Activated B cell treated with CpG ODN at 0.5 μM for 24 hours (primary cell): ENCODE results near the gene ADAMTS12. TPM values are rescaled to one million over a fixed set of nuclear protein-coding genes. Genes with fewer than 3 reads are reported as not detected.

ENCODE experiments used
- ATAC-seq: fragments of 200-7000 bp; cut with Tn5 transposase; one replicate; pipeline ENCODE4 v1.10.0; 2021; ENCODE audit warnings: low read depth, mild to moderate bottlenecking, moderate library complexity
- CTCF ChIA-PET: fragments of 350-600 bp; sonication (Branson Sonifier 250); formaldehyde crosslinking; loops from one replicate; lab custom pipeline; 2021; ENCODE audit warnings: antibody characterized with exemption; lab: Charles Lee
- POLR2A ChIA-PET: fragments of 350-600 bp; sonication (Branson Sonifier 250); formaldehyde crosslinking; loops from one replicate; lab custom pipeline; 2021; ENCODE audit warnings: antibody characterized with exemption; lab: Charles Lee
- DNase-seq: peaks from one replicate; pipeline ENCODE4 v3.0.0; 2022
- H3K27ac Mint-ChIP-seq: one replicate; pipeline ENCODE4 v1.8.0; 2020; ENCODE audit warnings: mixed read lengths
- H3K27me3 Mint-ChIP-seq: one replicate; pipeline ENCODE4 v1.8.0; 2021; ENCODE audit warnings: mixed read lengths
- H3K36me3 Mint-ChIP-seq: one replicate; pipeline ENCODE4 v1.8.0; 2021; ENCODE audit warnings: low read depth, mixed read lengths
- H3K4me1 Mint-ChIP-seq: one replicate; pipeline ENCODE4 v1.8.0; 2021; ENCODE audit warnings: mixed read lengths
- H3K4me3 Mint-ChIP-seq: one replicate; pipeline ENCODE4 v1.8.0; 2020; ENCODE audit warnings: mild to moderate bottlenecking, mixed read lengths
- H3K9me3 Mint-ChIP-seq: one replicate; pipeline ENCODE4 v1.8.0; 2020; ENCODE audit warnings: mixed read lengths
- CTCF ChIP-seq: fragments of 200-600 bp; IDR thresholded peaks from one replicate; pipeline ENCODE4 v1.8.0; 2022; ENCODE audit warnings: antibody characterized with exemption, mild to moderate bottlenecking
- intact Hi-C: fragments of 100-400 bp; cut with micrococcal nuclease; formaldehyde crosslinking; loops from one replicate; pipeline ENCODE4 v1.15.1; 2024
- total RNA-seq: library from RNA; stranded (reverse); gene quantifications from 2 replicates; pipeline ENCODE4 v1.2.3, GENCODE V29; 2022

The ADAMTS12 gene
- total RNA-seq, 1 donor from 2014 or later: not detected

GRCh38 chr5:33507426-33507825 lies 384.4 kb downstream of the ADAMTS12 start:
- Mint-ChIP-seq H3K9me3 (peaks cover 5% of the 10 kb centered on the region), H3K27me3 (no peaks in the 10 kb centered on the region), H3K27ac (no peak overlapping the region), H3K36me3 (no peaks in the 10 kb centered on the region), H3K4me1 (no peaks in the 10 kb centered on the region), H3K4me3 (no peak overlapping the region)
- POLR2A ChIA-PET: no interaction called here
- ATAC-seq (no peak), DNase-seq (no peak)
- TF ChIP-seq CTCF: no peak
- intact Hi-C loops: no loop called here
- CTCF ChIA-PET: no interaction called here

GRCh38 chr5:33504570-33504969 lies 387.2 kb downstream of the ADAMTS12 start:
- H3K36me3 Mint-ChIP-seq: no peaks in the 10 kb centered on the region
- DNase-seq (no peak), ATAC-seq (no peak)
- no peaks in the 10 kb centered on the region for H3K4me1 Mint-ChIP-seq
- H3K27ac Mint-ChIP-seq: no peak overlapping the region
- H3K9me3 Mint-ChIP-seq: no peaks in the 10 kb centered on the region
- POLR2A ChIA-PET: no interaction called here
- intact Hi-C loops: no loop called here
- no peak for TF ChIP-seq CTCF
- H3K4me3 Mint-ChIP-seq: no peak overlapping the region
- no peaks in the 10 kb centered on the region for H3K27me3 Mint-ChIP-seq
- CTCF ChIA-PET: no interaction called here

- ATAC-seq: no peak
- intact Hi-C loops: no loop called here
- ChIA-PET POLR2A (no interaction called here), CTCF (no interaction called here)
- Mint-ChIP-seq H3K4me3 (no peak overlapping the region), H3K4me1 (no peaks in the 10 kb centered on the region), H3K27ac (no peak overlapping the region), H3K36me3 (no peaks in the 10 kb centered on the region), H3K9me3 (no peaks in the 10 kb centered on the region), H3K27me3 (no peaks in the 10 kb centered on the region)
- TF ChIP-seq CTCF: no peak
- DNase-seq: no peak
These were observed 389.9 kb downstream of the ADAMTS12 start for GRCh38 chr5:33501899-33502298.

- no peak overlapping the region for H3K4me3 Mint-ChIP-seq
- no peaks in the 10 kb centered on the region for H3K4me1 Mint-ChIP-seq
- DNase-seq (no peak), ATAC-seq (no peak)
- H3K9me3 Mint-ChIP-seq: no peaks in the 10 kb centered on the region
- TF ChIP-seq CTCF: no peak
- no peaks in the 10 kb centered on the region for H3K27me3 Mint-ChIP-seq
- ChIA-PET POLR2A (no interaction called here), CTCF (no interaction called here)
- no peak overlapping the region for H3K27ac Mint-ChIP-seq
- intact Hi-C loops: no loop called here
- no peaks in the 10 kb centered on the region for H3K36me3 Mint-ChIP-seq
These were observed 390.5 kb downstream of the ADAMTS12 start for GRCh38 chr5:33501260-33501659.

- H3K9me3 Mint-ChIP-seq: no peaks in the 10 kb centered on the region
- intact Hi-C loops: no loop called here
- ATAC-seq (no peak), DNase-seq (no peak)
- no peaks in the 10 kb centered on the region for H3K27me3 Mint-ChIP-seq
- no peak overlapping the region for H3K27ac Mint-ChIP-seq
- no peaks in the 10 kb centered on the region for H3K36me3 Mint-ChIP-seq
- no peaks in the 10 kb centered on the region for H3K4me1 Mint-ChIP-seq
- no peak for TF ChIP-seq CTCF
- ChIA-PET CTCF (no interaction called here), POLR2A (interaction anchor here (0.6 kb wide), 1 partner anchor 274 kb away, joined by 4 read pairs; no protein-coding TSS in a partner anchor)
- H3K4me3 Mint-ChIP-seq: no peak overlapping the region
These were observed 397.3 kb downstream of the ADAMTS12 start for GRCh38 chr5:33494466-33494865.
